Activated CD4-positive, CD25-positive, alpha-beta regulatory T cell (primary cell): ENCODE results near the gene NBAS.
"Not testable (repeated sequence)": the region's sequence is repeated elsewhere in the genome, so short reads cannot be mapped to it uniquely, and the experiment has no call there.

Source experiments
- DNase-seq, 4 experiments: peaks; one replicate each; lab custom pipeline; 2025; lab: John Stamatoyannopoulos, UW

Gene NBAS

GRCh38 chr2:15359716-15360531 is 201.2 kb downstream of the NBAS start:
- DNase-seq: no peak

- DNase-seq: no peak
Measured at GRCh38 chr2:15357922-15358321, 203.2 kb downstream of the NBAS start.

- DNase-seq: no peak
Measured at GRCh38 chr2:15357186-15357585, 203.9 kb downstream of the NBAS start.

GRCh38 chr2:15355386-15355785 is 205.7 kb downstream of the NBAS start:
- DNase-seq: no peak

- DNase-seq: no peak
Measured at GRCh38 chr2:15354596-15355366, 206.4 kb downstream of the NBAS start.

GRCh38 chr2:15352363-15352762 is 208.8 kb downstream of the NBAS start:
- no peak for DNase-seq

- no peak for DNase-seq
Measured at GRCh38 chr2:15348636-15349035, 212.5 kb downstream of the NBAS start.

GRCh38 chr2:15348045-15348444 is 213.1 kb downstream of the NBAS start:
- DNase-seq: no peak

GRCh38 chr2:15346624-15347023 is 214.5 kb downstream of the NBAS start:
- DNase-seq: no peak

- DNase-seq: no peak
Measured at GRCh38 chr2:15337996-15338666, 223.0 kb downstream of the NBAS start.

GRCh38 chr2:15334644-15335326 is 226.3 kb downstream of the NBAS start:
- DNase-seq: no peak

- no peak for DNase-seq
Measured at GRCh38 chr2:15331787-15332186, 229.3 kb downstream of the NBAS start.

- no peak for DNase-seq
Measured at GRCh38 chr2:15325296-15325695, 235.8 kb downstream of the NBAS start.

GRCh38 chr2:15323227-15323626 is 237.9 kb downstream of the NBAS start:
- DNase-seq: no peak

- not testable (repeated sequence) for DNase-seq
Measured at GRCh38 chr2:15321481-15321880, 239.7 kb downstream of the NBAS start.

- DNase-seq: no peak
Measured at GRCh38 chr2:15316370-15316814, 244.7 kb downstream of the NBAS start.

- no peak for DNase-seq
Measured at GRCh38 chr2:15315411-15315810, 245.7 kb downstream of the NBAS start.

GRCh38 chr2:15313657-15314056 is 247.5 kb downstream of the NBAS start:
- DNase-seq: no peak

GRCh38 chr2:15311926-15312325 is 249.2 kb downstream of the NBAS start:
- no peak for DNase-seq

- DNase-seq: no peak
Measured at GRCh38 chr2:15311201-15311907, 249.8 kb downstream of the NBAS start.

- no peak for DNase-seq
Measured at GRCh38 chr2:15307526-15307925, 253.6 kb downstream of the NBAS start.
